ENCODE results near the gene PCDHGA4.

PCDHGA4 gene

DNA sequence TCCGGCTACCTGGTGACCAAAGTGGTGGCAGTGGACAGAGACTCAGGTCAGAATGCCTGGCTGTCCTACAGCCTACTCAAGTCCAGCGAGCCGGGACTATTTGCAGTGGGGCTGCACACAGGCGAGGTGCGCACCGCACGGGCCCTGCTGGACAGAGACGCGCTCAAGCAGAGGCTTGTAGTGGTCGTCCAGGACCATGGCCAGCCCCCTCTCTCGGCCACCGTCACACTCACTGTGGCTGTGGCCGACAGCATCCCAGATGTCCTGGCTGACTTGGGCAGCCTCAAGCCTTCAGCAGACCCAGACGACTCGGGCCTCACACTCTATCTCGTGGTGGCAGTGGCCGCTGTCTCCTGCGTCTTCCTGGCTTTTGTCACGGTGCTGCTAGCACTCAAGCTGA, 2.1 kb downstream of the PCDHGA4 start:
- DNase-seq (ENCODE audit: low spot score in 2 of 2): no peak
- no peak for ATAC-seq (replicated peaks; ENCODE audit: extremely low read depth, poor library complexity, severe bottlenecking)
- Mint-ChIP-seq H3K4me3 (no peak overlapping the region), H3K27ac (ENCODE audit: low read depth) (no peak overlapping the region), H3K27me3 (peaks cover 84% of the 10 kb centered on the region), H3K4me1 (peaks cover 6% of the 10 kb centered on the region), H3K9me3 (peaks cover 6% of the 10 kb centered on the region), H3K36me3 (ENCODE audit: insufficient read depth) (peaks cover 5% of the 10 kb centered on the region)

DNA sequence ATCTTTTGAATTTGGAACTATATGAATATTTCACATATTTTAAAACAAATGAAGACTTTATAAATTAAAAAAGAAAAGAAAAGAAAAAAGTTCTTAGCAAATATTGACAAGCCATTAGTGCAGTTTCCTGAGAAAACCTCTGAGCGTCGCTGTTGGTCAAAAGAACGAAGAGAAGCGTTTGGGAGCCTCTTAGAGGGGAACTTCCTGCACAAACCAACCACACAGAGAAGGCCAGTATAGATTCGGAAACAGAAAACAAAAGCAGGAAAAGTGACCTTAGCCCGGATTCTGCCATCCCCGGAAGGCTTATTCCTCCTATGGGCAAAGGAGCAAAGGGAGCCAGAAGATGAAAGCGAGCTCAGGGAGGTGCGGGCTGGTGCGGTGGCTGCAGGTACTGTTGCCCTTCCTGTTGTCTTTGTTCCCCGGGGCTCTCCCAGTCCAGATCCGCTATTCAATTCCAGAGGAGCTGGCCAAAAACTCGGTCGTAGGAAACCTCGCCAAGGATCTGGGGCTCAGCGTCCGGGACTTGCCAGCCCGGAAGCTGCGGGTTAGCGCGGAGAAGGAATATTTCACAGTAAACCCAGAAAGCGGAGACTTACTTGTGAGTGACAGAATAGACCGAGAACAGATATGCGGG, 5.1 kb downstream of the PCDHGA4 start, which contains the start of gene PCDHGB2:
PCDHGB2 (plus strand) TSS at position 205 of the 637 bp plus-strand sequence; CDS start at position 347, 142 bp downstream.
- H3K36me3 Mint-ChIP-seq (ENCODE audit: insufficient read depth): peaks cover 8% of the 10 kb centered on the region

DNA sequence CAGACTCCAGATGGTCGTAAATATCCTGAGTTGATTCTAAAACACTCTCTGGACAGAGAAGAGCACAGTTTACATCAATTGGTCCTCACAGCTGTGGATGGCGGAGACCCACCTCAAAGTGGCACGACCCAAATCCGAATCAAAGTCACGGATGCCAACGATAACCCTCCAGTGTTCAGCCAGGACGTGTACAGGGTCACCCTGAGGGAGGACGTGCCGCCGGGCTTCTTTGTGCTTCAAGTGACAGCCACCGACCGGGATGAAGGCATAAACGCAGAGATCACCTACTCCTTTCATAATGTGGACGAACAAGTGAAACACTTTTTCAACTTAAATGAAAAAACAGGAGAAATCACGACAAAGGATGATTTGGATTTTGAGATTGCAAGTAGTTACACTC, 5.9 kb downstream of the PCDHGA4 start:
- no peak overlapping the region for H3K27ac Mint-ChIP-seq (ENCODE audit: low read depth)
- no peak for ATAC-seq (replicated peaks; ENCODE audit: extremely low read depth, poor library complexity, severe bottlenecking)

More for the DNA sequence above, 5.1 kb downstream of the PCDHGA4 start, which contains the start of gene PCDHGB2:
- Mint-ChIP-seq H3K9me3 (peaks cover 14% of the 10 kb centered on the region), H3K4me3 (peak within 1 kb of the TSS; percentile 79), H3K4me1 (peaks cover 6% of the 10 kb centered on the region), H3K27me3 (peaks cover 85% of the 10 kb centered on the region), H3K27ac (ENCODE audit: low read depth) (peak within 1 kb of the TSS; percentile 87)
- DNase-seq (ENCODE audit: low spot score in 2 of 2) (no peak), ATAC-seq (replicated peaks; ENCODE audit: extremely low read depth, poor library complexity, severe bottlenecking) (no peak)

DNA sequence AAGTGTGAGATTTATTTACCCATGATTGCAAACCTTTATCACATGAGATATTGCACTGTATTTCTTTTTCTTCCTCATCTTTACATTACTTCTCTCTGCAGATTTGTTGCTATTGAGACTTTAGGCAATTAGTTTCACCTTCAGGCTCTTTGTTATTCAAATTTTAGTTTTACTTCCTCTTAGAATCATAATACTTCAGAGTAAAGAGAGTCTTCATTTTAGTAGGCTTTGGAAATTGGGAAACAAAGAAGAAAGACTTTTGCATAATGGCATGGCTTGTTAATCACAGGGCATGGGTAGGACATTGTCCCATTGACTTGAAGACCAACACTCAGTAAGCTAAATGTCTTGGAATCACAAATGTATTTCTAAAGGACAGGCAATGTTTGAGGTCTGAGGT, 7.9 kb downstream of the PCDHGA4 start:
- ATAC-seq (replicated peaks; ENCODE audit: extremely low read depth, poor library complexity, severe bottlenecking) (no peak), DNase-seq (ENCODE audit: low spot score in 2 of 2) (no peak)
- peaks cover 6% of the 10 kb centered on the region for H3K4me1 Mint-ChIP-seq
- peaks cover 20% of the 10 kb centered on the region for H3K9me3 Mint-ChIP-seq
- no peak overlapping the region for H3K27ac Mint-ChIP-seq (ENCODE audit: low read depth)
- peaks cover 14% of the 10 kb centered on the region for H3K36me3 Mint-ChIP-seq (ENCODE audit: insufficient read depth)
- H3K27me3 Mint-ChIP-seq: peaks cover 90% of the 10 kb centered on the region
- no peak overlapping the region for H3K4me3 Mint-ChIP-seq

More for the DNA sequence above, 5.9 kb downstream of the PCDHGA4 start:
- Mint-ChIP-seq H3K9me3 (peaks cover 18% of the 10 kb centered on the region), H3K4me1 (peaks cover 6% of the 10 kb centered on the region), H3K36me3 (ENCODE audit: insufficient read depth) (peaks cover 12% of the 10 kb centered on the region), H3K4me3 (peak overlapping the region; percentile 79), H3K27me3 (peaks cover 87% of the 10 kb centered on the region)
- no peak for DNase-seq (ENCODE audit: low spot score in 2 of 2)

DNA sequence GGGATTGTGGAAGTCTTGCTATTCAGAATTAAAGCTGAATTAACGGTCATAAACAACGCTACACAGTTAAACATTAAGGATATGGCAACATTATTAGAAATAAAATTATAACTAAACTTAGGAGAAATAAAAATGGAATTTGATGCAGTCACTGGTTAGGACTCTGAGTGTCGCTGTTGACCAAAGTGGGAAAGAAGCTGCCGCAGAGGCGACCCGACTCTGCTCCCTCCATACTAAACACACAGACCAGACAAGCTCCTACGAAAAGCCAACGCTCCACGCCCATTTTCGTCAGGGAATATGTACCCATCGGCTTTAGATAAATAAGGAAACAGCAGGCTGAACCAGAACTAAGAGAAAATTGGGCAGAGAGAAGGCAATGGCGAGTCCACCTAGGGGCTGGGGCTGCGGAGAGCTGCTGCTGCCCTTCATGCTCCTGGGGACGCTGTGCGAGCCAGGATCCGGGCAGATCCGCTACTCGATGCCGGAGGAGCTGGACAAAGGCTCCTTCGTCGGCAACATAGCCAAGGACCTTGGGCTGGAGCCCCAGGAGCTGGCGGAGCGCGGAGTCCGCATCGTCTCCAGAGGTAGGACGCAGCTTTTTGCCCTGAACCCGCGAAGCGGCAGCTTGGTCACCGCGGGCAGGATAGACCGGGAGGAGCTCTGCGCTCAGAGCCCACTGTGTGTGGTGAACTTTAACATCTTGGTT, 9.3 kb downstream of the PCDHGA4 start, which contains the start of gene PCDHGA5:
PCDHGA5 (plus strand) TSS at position 211 of the 709 bp plus-strand sequence; CDS start at position 380, 169 bp downstream.
- H3K27ac Mint-ChIP-seq (ENCODE audit: low read depth): no peak within 1 kb of the TSS
- H3K36me3 Mint-ChIP-seq (ENCODE audit: insufficient read depth): peaks cover 14% of the 10 kb centered on the region
- no peak for DNase-seq (ENCODE audit: low spot score in 2 of 2)
- peaks cover 20% of the 10 kb centered on the region for H3K9me3 Mint-ChIP-seq
- no peak for ATAC-seq (replicated peaks; ENCODE audit: extremely low read depth, poor library complexity, severe bottlenecking)
- no peak within 1 kb of the TSS for H3K4me3 Mint-ChIP-seq
- H3K27me3 Mint-ChIP-seq: peaks cover 86% of the 10 kb centered on the region
- peaks cover 6% of the 10 kb centered on the region for H3K4me1 Mint-ChIP-seq

DNA sequence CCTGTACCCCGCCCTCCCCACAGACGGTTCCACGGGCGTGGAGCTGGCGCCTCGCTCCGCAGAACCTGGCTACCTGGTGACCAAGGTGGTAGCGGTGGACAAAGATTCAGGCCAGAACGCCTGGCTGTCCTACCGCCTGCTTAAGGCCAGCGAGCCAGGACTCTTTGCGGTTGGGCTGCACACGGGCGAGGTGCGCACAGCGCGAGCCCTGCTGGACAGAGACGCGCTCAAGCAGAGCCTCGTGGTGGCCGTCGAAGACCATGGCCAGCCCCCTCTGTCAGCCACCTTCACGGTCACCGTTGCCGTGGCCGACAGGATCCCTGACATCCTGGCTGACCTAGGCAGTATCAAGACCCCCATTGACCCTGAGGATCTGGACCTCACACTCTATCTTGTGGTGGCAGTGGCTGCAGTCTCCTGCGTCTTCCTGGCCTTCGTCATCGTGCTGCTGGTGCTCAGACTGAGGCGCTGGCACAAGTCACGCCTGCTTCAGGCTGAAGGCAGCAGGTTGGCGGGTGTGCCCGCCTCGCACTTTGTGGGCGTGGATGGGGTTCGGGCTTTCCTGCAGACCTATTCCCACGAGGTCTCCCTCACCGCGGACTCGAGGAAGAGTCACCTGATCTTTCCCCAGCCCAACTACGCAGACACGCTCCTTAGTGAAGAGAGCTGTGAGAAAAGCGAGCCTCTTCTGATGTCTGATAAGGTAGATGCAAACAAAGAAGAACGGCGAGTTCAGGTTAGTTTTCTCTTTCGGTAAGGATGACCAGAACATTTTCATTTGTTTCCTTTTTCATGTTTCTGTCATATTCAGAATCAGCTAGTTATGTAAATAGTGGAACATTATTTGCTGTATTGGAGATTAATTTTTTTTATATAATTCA, 11.4 kb downstream of the PCDHGA4 start:
- Mint-ChIP-seq H3K4me3 (no peak overlapping the region), H3K4me1 (peaks cover 8% of the 10 kb centered on the region), H3K36me3 (ENCODE audit: insufficient read depth) (peaks cover 11% of the 10 kb centered on the region), H3K9me3 (peaks cover 18% of the 10 kb centered on the region), H3K27me3 (peaks cover 85% of the 10 kb centered on the region), H3K27ac (ENCODE audit: low read depth) (peak overlapping the region; percentile 25)
- DNase-seq (ENCODE audit: low spot score in 2 of 2) (no peak), ATAC-seq (replicated peaks; ENCODE audit: extremely low read depth, poor library complexity, severe bottlenecking) (no peak)

DNA sequence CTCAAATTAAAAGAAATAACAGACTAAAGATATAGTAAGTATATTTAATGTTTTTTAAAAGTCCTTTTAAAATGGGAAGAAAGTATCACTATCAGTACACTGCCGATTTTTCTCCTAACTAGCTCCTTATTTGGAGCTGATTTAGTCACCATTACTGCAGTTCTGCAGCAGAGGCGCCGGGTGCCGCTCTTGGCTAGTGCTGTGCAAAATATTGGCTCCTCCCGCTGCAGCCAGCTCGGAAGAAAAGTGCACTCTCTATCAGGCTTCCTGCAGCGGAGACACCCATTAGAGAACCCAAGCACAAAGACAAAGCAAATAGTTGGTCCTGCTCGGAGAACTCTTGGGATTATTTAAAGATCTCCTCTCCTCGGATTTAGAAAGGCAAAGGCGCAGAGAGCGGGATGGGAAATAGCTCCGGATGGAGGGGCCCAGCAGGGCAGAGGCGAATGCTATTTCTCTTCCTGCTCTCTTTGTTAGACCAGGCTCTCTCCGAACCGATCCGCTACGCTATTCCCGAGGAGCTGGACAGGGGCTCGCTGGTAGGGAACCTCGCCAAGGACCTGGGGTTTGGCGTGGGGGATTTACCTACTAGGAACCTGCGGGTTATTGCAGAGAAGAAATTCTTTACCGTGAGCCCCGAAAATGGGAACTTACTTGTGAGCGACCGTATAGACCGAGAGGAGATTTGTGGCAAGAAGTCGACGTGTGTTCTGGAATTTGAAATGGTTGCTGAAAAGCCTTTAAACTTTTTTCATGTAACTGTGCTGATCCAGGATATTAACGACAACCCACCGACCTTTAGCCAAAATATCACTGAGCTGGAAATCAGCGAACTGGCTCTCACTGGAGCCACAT, 15.4 kb downstream of the PCDHGA4 start, which contains the start of gene PCDHGB3:
PCDHGB3 (plus strand) TSS at position 249 of the 855 bp plus-strand sequence; CDS start at position 402, 153 bp downstream.
- Mint-ChIP-seq H3K27ac (ENCODE audit: low read depth) (no peak within 1 kb of the TSS), H3K36me3 (ENCODE audit: insufficient read depth) (peaks cover 8% of the 10 kb centered on the region), H3K27me3 (peaks cover 64% of the 10 kb centered on the region), H3K9me3 (peaks cover 12% of the 10 kb centered on the region), H3K4me1 (peaks cover 8% of the 10 kb centered on the region), H3K4me3 (peak within 1 kb of the TSS; percentile 79)
- peak; percentile 70 for ATAC-seq (replicated peaks; ENCODE audit: extremely low read depth, poor library complexity, severe bottlenecking)
- no peak for DNase-seq (ENCODE audit: low spot score in 2 of 2)

DNA sequence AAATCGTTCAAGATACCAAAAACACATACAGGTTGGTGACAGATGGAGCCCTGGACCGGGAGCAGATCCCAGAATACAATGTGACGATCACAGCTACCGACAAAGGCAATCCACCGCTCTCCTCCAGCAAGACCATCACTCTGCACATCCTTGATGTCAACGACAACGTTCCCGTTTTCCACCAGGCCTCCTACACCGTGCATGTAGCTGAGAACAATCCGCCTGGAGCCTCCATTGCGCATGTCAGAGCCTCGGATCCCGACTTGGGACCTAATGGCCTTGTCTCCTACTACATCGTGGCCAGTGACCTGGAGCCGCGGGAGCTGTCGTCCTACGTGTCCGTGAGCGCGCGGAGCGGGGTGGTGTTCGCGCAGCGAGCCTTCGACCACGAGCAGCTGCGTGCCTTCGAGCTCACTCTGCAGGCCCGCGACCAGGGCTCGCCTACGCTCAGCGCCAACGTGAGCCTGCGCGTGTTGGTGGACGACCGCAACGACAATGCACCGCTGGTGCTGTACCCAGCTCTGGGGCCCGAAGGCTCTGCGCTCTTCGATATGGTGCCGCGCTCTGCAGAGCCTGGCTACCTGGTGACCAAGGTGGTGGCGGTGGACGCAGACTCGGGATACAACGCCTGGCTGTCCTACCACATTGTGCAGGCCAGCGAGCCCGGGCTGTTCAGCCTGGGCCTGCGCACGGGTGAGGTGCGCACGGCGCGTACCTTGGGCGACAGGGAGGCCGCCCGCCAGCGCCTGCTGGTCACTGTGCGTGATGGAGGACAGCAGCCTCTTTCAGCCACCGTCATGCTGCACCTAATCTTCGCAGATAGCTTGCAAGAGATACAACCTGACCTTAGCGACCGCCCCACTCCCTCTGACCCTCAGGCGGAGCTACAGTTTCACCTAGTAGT, 17.0 kb downstream of the PCDHGA4 start:
- Mint-ChIP-seq H3K4me1 (peaks cover 8% of the 10 kb centered on the region), H3K4me3 (no peak overlapping the region), H3K27me3 (peaks cover 48% of the 10 kb centered on the region), H3K9me3 (peaks cover 6% of the 10 kb centered on the region), H3K27ac (ENCODE audit: low read depth) (no peak overlapping the region), H3K36me3 (ENCODE audit: insufficient read depth) (peaks cover 2% of the 10 kb centered on the region)
- DNase-seq (ENCODE audit: low spot score in 2 of 2) (no peak), ATAC-seq (replicated peaks; ENCODE audit: extremely low read depth, poor library complexity, severe bottlenecking) (no peak)

DNA sequence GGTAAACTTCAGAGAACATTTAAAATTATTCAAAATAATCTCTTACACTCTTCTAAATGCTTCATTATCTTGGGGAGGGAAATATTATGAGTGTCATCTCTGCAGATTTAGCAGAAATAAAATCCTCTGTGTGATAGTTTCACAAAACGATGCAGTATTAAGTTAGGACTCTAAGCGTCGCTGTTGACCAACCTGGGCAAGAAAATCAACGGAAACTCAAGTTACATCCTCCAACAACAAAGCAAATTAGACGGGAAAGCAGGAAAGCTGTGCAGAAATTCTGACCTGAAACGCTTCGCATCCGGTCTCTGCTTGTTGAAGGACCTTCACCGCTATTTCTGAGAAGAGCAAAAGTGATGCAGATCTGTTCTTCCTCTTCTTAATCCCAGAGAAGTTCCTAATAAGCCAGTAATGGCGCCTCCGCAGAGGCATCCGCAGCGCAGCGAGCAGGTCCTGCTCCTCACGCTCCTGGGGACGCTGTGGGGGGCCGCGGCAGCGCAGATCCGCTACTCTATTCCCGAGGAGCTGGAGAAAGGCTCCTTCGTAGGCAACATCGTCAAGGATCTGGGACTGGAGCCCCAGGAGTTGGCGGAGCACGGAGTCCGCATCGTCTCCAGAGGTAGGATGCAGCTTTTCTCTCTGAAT, 19.0 kb downstream of the PCDHGA4 start, which contains the start of gene PCDHGA6:
PCDHGA6 (plus strand) TSS at position 219 of the 645 bp plus-strand sequence; CDS start at position 412, 193 bp downstream.
- Mint-ChIP-seq H3K27me3 (peaks cover 35% of the 10 kb centered on the region), H3K36me3 (ENCODE audit: insufficient read depth) (peaks cover 2% of the 10 kb centered on the region), H3K4me1 (peaks cover 8% of the 10 kb centered on the region), H3K4me3 (no peak within 1 kb of the TSS), H3K27ac (ENCODE audit: low read depth) (no peak within 1 kb of the TSS), H3K9me3 (peaks cover 9% of the 10 kb centered on the region)
- DNase-seq (ENCODE audit: low spot score in 2 of 2): no peak
- no peak for ATAC-seq (replicated peaks; ENCODE audit: extremely low read depth, poor library complexity, severe bottlenecking)

DNA sequence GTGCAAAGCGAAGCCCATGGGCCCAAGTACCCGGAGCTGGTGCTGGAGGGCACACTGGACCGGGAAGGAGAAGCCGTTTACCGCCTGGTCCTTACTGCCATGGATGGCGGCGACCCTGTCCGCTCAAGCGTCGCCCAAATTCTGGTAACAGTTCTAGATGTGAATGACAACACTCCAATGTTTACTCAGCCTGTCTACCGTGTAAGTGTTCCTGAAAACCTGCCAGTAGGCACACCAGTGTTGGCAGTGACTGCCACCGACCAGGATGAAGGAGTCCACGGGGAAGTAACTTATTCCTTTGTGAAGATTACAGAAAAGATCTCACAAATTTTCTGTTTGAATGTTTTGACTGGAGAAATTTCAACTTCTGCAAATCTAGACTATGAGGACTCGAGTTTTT, 19.8 kb downstream of the PCDHGA4 start:
- H3K4me3 Mint-ChIP-seq: no peak overlapping the region
- peaks cover 31% of the 10 kb centered on the region for H3K27me3 Mint-ChIP-seq
- peaks cover 10% of the 10 kb centered on the region for H3K9me3 Mint-ChIP-seq
- H3K4me1 Mint-ChIP-seq: peaks cover 8% of the 10 kb centered on the region
- no peak for ATAC-seq (replicated peaks; ENCODE audit: extremely low read depth, poor library complexity, severe bottlenecking)
- peaks cover 2% of the 10 kb centered on the region for H3K36me3 Mint-ChIP-seq (ENCODE audit: insufficient read depth)
- no peak overlapping the region for H3K27ac Mint-ChIP-seq (ENCODE audit: low read depth)
- no peak for DNase-seq (ENCODE audit: low spot score in 2 of 2)

Data from central memory CD8-positive, alpha-beta T cell (primary cell).